Measurements from ENCODE around the gene SNAPC5. TPM values are rescaled to one million over a fixed set of nuclear protein-coding genes. Genes with fewer than 3 reads are reported as not detected.

The SNAPC5 gene
- total RNA-seq, 2 donors from 2014 or later: 23.6 to 27.0 TPM

- no peaks in the 10 kb centered on the region for H3K9me3 ChIP-seq
- intact Hi-C loops (cut with DNase I): no loop called here
- no peaks in the 10 kb centered on the region for H3K27me3 ChIP-seq (replicated peaks; ENCODE audit: insufficient read depth)
- H3K27ac ChIP-seq: no peak overlapping the region
- DNase-seq (ENCODE audit: low spot score): no peak
- TF ChIP-seq POLR2AphosphoS5 (IDR thresholded peaks at IDR 0.05) (no peak), CTCF (IDR thresholded peaks at IDR 0.05) (no peak), POLR2A (IDR thresholded peaks at IDR 0.05) (no peak)
- no peak overlapping the region for H3K4me3 ChIP-seq
- no peaks in the 10 kb centered on the region for H3K4me1 ChIP-seq (replicated peaks)
- H3K36me3 ChIP-seq: no peaks in the 10 kb centered on the region
- 90% methylated on average over 5 of the region's 5 CpGs for WGBS
These were observed 12.9 kb downstream of the SNAPC5 start for GRCh38 chr15:66484539-66485112.

- Histone ChIP-seq H3K27ac (no peak overlapping the region), H3K36me3 (no peaks in the 10 kb centered on the region), H3K9me3 (no peaks in the 10 kb centered on the region), H3K4me3 (no peak overlapping the region), H3K27me3 (replicated peaks; ENCODE audit: insufficient read depth) (no peaks in the 10 kb centered on the region), H3K4me1 (replicated peaks) (no peaks in the 10 kb centered on the region)
- 70% methylated on average over 3 of the region's 3 CpGs for WGBS
- intact Hi-C loops (cut with DNase I): no loop called here
- no peak for TF ChIP-seq POLR2A (IDR thresholded peaks at IDR 0.05)
- no peak for TF ChIP-seq CTCF (IDR thresholded peaks at IDR 0.05)
- no peak for TF ChIP-seq POLR2AphosphoS5 (IDR thresholded peaks at IDR 0.05)
- peak; percentile 17 for DNase-seq (ENCODE audit: low spot score)
These were observed 14.4 kb downstream of the SNAPC5 start for GRCh38 chr15:66483131-66483566.

- no peaks in the 10 kb centered on the region for H3K36me3 ChIP-seq
These were observed 15.0 kb downstream of the SNAPC5 start for GRCh38 chr15:66482539-66482938.

GRCh38 chr15:66481107-66481856 is 16.3 kb downstream of the SNAPC5 start:
- WGBS: 96% methylated on average over 10 of the region's 10 CpGs
- Histone ChIP-seq H3K4me3 (no peak overlapping the region), H3K4me1 (replicated peaks) (no peaks in the 10 kb centered on the region), H3K27ac (no peak overlapping the region), H3K9me3 (no peaks in the 10 kb centered on the region), H3K27me3 (replicated peaks; ENCODE audit: insufficient read depth) (no peaks in the 10 kb centered on the region), H3K36me3 (no peaks in the 10 kb centered on the region)
- no peak for DNase-seq (ENCODE audit: low spot score)
- TF ChIP-seq POLR2AphosphoS5 (IDR thresholded peaks at IDR 0.05) (no peak), POLR2A (IDR thresholded peaks at IDR 0.05) (no peak), CTCF (IDR thresholded peaks at IDR 0.05) (no peak)
- intact Hi-C loops (cut with DNase I): no loop called here

More at GRCh38 chr15:66482539-66482938, 15.0 kb downstream of the SNAPC5 start:
- 88% methylated on average over 9 of the region's 9 CpGs for WGBS
- no peaks in the 10 kb centered on the region for H3K27me3 ChIP-seq (replicated peaks; ENCODE audit: insufficient read depth)
- no peaks in the 10 kb centered on the region for H3K9me3 ChIP-seq
- H3K4me1 ChIP-seq (replicated peaks): no peaks in the 10 kb centered on the region
- intact Hi-C loops (cut with DNase I): no loop called here
- H3K27ac ChIP-seq: no peak overlapping the region
- TF ChIP-seq CTCF (IDR thresholded peaks at IDR 0.05): no peak
- no peak for TF ChIP-seq POLR2AphosphoS5 (IDR thresholded peaks at IDR 0.05)
- TF ChIP-seq POLR2A (IDR thresholded peaks at IDR 0.05): no peak
- no peak overlapping the region for H3K4me3 ChIP-seq
- DNase-seq (ENCODE audit: low spot score): no peak

- Histone ChIP-seq H3K9me3 (no peaks in the 10 kb centered on the region), H3K4me3 (no peak overlapping the region), H3K36me3 (no peaks in the 10 kb centered on the region), H3K4me1 (replicated peaks) (no peaks in the 10 kb centered on the region), H3K27ac (no peak overlapping the region), H3K27me3 (replicated peaks; ENCODE audit: insufficient read depth) (no peaks in the 10 kb centered on the region)
- DNase-seq (ENCODE audit: low spot score): no peak
- TF ChIP-seq CTCF (IDR thresholded peaks at IDR 0.05) (no peak), POLR2A (IDR thresholded peaks at IDR 0.05) (no peak), POLR2AphosphoS5 (IDR thresholded peaks at IDR 0.05) (no peak)
- intact Hi-C loops (cut with DNase I): no loop called here
- 95% methylated on average over 6 of the region's 6 CpGs for WGBS
These were observed 17.3 kb downstream of the SNAPC5 start for GRCh38 chr15:66480267-66480666.

Data from prostate gland (tissue), 2 donors.